ENCODE measurements around the gene TCOF1.

DNA sequence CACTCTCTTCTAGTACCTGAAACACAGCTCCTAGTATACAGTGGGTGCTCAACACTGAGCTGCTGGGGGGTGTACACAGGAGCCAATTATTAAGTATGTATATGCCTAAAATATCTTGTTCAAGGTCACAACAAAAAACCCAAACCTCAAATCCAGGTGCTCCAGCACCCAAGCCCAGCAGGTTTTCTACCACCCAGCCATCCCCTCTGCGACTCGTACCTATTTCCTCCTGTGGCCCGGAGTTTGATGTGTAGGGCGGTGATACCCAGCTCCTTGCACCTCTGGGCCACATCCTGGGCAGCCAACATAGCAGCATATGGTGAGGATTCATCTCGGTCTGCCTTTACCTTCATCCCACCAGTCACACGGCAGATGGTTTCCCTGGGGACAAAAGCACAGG, 89.1 kb downstream of the TCOF1 start:
- TF ChIP-seq, protein P1, sequence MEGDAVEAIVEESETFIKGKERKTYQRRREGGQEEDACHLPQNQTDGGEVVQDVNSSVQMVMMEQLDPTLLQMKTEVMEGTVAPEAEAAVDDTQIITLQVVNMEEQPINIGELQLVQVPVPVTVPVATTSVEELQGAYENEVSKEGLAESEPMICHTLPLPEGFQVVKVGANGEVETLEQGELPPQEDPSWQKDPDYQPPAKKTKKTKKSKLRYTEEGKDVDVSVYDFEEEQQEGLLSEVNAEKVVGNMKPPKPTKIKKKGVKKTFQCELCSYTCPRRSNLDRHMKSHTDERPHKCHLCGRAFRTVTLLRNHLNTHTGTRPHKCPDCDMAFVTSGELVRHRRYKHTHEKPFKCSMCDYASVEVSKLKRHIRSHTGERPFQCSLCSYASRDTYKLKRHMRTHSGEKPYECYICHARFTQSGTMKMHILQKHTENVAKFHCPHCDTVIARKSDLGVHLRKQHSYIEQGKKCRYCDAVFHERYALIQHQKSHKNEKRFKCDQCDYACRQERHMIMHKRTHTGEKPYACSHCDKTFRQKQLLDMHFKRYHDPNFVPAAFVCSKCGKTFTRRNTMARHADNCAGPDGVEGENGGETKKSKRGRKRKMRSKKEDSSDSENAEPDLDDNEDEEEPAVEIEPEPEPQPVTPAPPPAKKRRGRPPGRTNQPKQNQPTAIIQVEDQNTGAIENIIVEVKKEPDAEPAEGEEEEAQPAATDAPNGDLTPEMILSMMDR (IDR thresholded peaks at IDR 0.05; ENCODE audit: control extremely low read depth in 1 of 3, insufficient read depth in 1 of 3, low read depth in 1 of 3, low read length in 3 of 3), result no peak
- no peak for TF ChIP-seq SIX5 (IDR thresholded peaks at IDR 0.05; ENCODE audit: low read depth, low read length)
- TF ChIP-seq, protein P2, sequence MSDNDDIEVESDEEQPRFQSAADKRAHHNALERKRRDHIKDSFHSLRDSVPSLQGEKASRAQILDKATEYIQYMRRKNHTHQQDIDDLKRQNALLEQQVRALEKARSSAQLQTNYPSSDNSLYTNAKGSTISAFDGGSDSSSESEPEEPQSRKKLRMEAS (IDR thresholded peaks at IDR 0.05), result no peak
- no peak; the same call in 1 of the 2 replicates for TF ChIP-seq POLR2AphosphoS5 (IDR thresholded peaks at IDR 0.05; ENCODE audit: low read depth, low read length)
- TF ChIP-seq KDM5A (IDR thresholded peaks at IDR 0.05; ENCODE audit: low read length), result no peak
- TF ChIP-seq, protein P3, sequence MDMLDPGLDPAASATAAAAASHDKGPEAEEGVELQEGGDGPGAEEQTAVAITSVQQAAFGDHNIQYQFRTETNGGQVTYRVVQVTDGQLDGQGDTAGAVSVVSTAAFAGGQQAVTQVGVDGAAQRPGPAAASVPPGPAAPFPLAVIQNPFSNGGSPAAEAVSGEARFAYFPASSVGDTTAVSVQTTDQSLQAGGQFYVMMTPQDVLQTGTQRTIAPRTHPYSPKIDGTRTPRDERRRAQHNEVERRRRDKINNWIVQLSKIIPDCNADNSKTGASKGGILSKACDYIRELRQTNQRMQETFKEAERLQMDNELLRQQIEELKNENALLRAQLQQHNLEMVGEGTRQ (IDR thresholded peaks at IDR 0.05; ENCODE audit: low read length), result no peak
- TF ChIP-seq GTF2F1 (IDR thresholded peaks at IDR 0.05; ENCODE audit: borderline replicate concordance, low read depth, low read length), result no peak
- no peak for TF ChIP-seq POLR2A (IDR thresholded peaks at IDR 0.05; ENCODE audit: control extremely low read depth in 1 of 2, low read depth in 2 of 2, low read length in 2 of 2)
- TF ChIP-seq, protein P4, sequence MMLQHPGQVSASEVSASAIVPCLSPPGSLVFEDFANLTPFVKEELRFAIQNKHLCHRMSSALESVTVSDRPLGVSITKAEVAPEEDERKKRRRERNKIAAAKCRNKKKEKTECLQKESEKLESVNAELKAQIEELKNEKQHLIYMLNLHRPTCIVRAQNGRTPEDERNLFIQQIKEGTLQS (IDR thresholded peaks at IDR 0.05; ENCODE audit: insufficient read depth, low read depth, low read length), result no peak
- no peak for TF ChIP-seq CHD1 (IDR thresholded peaks at IDR 0.05; ENCODE audit: low read depth, low read length)
